Measurements from ENCODE around the gene THSD7A. TPM values are rescaled to one million over a fixed set of nuclear protein-coding genes. Genes with fewer than 3 reads are reported as not detected.

Gene THSD7A
- total and polyA plus RNA-seq, 9 of the 15 experiments (the other 6 are each of a cell fraction or from before 2014, with no cell fraction given) = 0.01 to 0.02 TPM; not detected in 7

DNA sequence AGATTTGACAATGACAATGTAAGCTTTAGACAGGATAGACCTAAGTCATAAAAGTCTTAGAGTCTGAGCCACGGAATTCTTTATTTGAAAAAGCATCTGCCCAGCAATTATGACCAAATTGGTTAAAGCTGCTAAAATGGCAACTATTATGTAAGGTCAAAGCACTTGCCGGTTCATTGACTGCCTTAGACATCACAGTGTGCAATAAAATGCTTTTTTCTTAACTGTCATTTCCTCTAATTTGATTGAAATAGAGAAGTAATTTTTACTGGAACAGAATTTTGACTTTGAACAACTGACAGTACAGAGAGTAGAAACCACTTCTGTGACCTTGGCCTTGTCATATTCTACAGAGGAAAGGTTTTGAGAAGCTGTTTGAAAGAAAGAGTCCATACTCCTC is 142.9 kb downstream of the THSD7A start (continued):
- TF ChIP-seq, protein P1, sequence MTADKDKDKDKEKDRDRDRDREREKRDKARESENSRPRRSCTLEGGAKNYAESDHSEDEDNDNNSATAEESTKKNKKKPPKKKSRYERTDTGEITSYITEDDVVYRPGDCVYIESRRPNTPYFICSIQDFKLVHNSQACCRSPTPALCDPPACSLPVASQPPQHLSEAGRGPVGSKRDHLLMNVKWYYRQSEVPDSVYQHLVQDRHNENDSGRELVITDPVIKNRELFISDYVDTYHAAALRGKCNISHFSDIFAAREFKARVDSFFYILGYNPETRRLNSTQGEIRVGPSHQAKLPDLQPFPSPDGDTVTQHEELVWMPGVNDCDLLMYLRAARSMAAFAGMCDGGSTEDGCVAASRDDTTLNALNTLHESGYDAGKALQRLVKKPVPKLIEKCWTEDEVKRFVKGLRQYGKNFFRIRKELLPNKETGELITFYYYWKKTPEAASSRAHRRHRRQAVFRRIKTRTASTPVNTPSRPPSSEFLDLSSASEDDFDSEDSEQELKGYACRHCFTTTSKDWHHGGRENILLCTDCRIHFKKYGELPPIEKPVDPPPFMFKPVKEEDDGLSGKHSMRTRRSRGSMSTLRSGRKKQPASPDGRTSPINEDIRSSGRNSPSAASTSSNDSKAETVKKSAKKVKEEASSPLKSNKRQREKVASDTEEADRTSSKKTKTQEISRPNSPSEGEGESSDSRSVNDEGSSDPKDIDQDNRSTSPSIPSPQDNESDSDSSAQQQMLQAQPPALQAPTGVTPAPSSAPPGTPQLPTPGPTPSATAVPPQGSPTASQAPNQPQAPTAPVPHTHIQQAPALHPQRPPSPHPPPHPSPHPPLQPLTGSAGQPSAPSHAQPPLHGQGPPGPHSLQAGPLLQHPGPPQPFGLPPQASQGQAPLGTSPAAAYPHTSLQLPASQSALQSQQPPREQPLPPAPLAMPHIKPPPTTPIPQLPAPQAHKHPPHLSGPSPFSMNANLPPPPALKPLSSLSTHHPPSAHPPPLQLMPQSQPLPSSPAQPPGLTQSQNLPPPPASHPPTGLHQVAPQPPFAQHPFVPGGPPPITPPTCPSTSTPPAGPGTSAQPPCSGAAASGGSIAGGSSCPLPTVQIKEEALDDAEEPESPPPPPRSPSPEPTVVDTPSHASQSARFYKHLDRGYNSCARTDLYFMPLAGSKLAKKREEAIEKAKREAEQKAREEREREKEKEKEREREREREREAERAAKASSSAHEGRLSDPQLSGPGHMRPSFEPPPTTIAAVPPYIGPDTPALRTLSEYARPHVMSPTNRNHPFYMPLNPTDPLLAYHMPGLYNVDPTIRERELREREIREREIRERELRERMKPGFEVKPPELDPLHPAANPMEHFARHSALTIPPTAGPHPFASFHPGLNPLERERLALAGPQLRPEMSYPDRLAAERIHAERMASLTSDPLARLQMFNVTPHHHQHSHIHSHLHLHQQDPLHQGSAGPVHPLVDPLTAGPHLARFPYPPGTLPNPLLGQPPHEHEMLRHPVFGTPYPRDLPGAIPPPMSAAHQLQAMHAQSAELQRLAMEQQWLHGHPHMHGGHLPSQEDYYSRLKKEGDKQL (CRISPR knock-in tag; IDR thresholded peaks at IDR 0.05; ENCODE audit: borderline replicate concordance) = no peak
- no peak for TF ChIP-seq U2AF2 (optimal IDR thresholded peaks at IDR 0.05; ENCODE audit: low read depth, low read length)
- no peak for TF ChIP-seq ZNF436 (CRISPR knock-in tag; IDR thresholded peaks at IDR 0.05)
- TF ChIP-seq ZNF253 (CRISPR knock-in tag; conservative IDR thresholded peaks at IDR 0.05) = no peak
- no peak for TF ChIP-seq JUN (IDR thresholded peaks at IDR 0.05; ENCODE audit: borderline replicate concordance, low read depth, low read length)
- TF ChIP-seq JUN (CRISPR knock-in tag; IDR thresholded peaks at IDR 0.05; ENCODE audit: borderline replicate concordance) = no peak

DNA sequence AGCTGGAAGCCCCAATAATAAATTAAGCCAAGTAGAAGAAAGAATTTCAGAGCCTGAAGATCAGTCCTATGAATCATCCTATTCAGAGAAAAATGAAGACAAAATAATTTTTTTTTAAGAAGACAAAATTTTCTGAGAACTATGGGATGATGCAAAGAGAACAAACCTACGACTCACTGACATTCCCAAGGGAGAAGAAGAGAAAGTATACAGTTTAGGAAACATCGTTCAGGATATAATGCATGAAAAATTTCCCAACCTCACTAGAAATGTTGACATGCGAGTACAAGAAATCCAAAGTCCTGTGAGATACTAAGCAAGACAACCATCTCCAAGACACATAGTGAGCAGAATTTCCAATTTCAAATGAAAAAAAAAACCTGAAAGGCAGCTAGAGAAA is 150.5 kb downstream of the THSD7A start:
- Histone ChIP-seq H4K20me1 (replicated peaks; ENCODE audit: control insufficient read depth, insufficient read depth, low read length) (no peaks in the 10 kb centered on the region), H3K27me3 (ENCODE audit: control insufficient read depth in 2 of 2, insufficient read depth in 2 of 2, low read length in 2 of 2) (no peaks in the 10 kb centered on the region), H3K9me1 (ENCODE audit: control insufficient read depth, insufficient read depth, low read length) (no peaks in the 10 kb centered on the region), H3K9ac (ENCODE audit: insufficient read depth in 1 of 2, low read depth in 2 of 2, low read length in 2 of 2) (no peak overlapping the region), H3K27ac (ENCODE audit: extremely low read depth, low read depth, low read length) (no peak overlapping the region), H2AFZ (ENCODE audit: low read depth, low read length) (no peak overlapping the region), H3K4me2 (ENCODE audit: insufficient read depth, low read length) (no peak overlapping the region), H3K4me3 (no peak overlapping the region), H3K79me2 (ENCODE audit: control insufficient read depth, insufficient read depth, low read length) (no peaks in the 10 kb centered on the region), H3K36me3 (ENCODE audit: control insufficient read depth, insufficient read depth, low read length) (no peaks in the 10 kb centered on the region), H3K4me1 (replicated peaks in 1 of 2; ENCODE audit: control insufficient read depth in 2 of 2, insufficient read depth in 2 of 2, low read length in 2 of 2) (no peaks in the 10 kb centered on the region), H3K9me3 (replicated peaks; ENCODE audit: control insufficient read depth, insufficient read depth, low read depth, low read length) (no peaks in the 10 kb centered on the region)
- intact Hi-C loops (cut with micrococcal nuclease) = no loop called here
- ATAC-seq (no peak), FAIRE-seq (no peak), DNase-seq (ENCODE audit: extremely low read depth in 1 of 4, low spot score in 3 of 4) (no peak)
- in situ Hi-C loops (cut with MboI) = no loop called here
- BruUV-seq (replicated peaks) = no TSS peak
- ChIA-PET CTCF (ENCODE audit: low intra/inter-chr PET ratio) (no interaction called here), POLR2A (no interaction called here)
- 0% methylated on average over 3 of the region's 3 CpGs for WGBS (ENCODE audit: insufficient coverage, low coverage, missing lambda C conversion rate)
- TF ChIP-seq ATF1 (CRISPR knock-in tag; IDR thresholded peaks at IDR 0.05) (no peak), ATF1 (tag; IDR thresholded peaks at IDR 0.05) (no peak), MYNN (IDR thresholded peaks at IDR 0.05) (no peak), MYNN (CRISPR knock-in tag; IDR thresholded peaks at IDR 0.05) (no peak), PCBP2 (IDR thresholded peaks at IDR 0.05; ENCODE audit: low read depth, low read length, poor library complexity, severe bottlenecking) (no peak), ZNF41 (CRISPR knock-in tag; conservative IDR thresholded peaks at IDR 0.05) (no peak), SIN3B (IDR thresholded peaks at IDR 0.05; ENCODE audit: low read depth) (no peak)
- TF ChIP-seq, protein P2, sequence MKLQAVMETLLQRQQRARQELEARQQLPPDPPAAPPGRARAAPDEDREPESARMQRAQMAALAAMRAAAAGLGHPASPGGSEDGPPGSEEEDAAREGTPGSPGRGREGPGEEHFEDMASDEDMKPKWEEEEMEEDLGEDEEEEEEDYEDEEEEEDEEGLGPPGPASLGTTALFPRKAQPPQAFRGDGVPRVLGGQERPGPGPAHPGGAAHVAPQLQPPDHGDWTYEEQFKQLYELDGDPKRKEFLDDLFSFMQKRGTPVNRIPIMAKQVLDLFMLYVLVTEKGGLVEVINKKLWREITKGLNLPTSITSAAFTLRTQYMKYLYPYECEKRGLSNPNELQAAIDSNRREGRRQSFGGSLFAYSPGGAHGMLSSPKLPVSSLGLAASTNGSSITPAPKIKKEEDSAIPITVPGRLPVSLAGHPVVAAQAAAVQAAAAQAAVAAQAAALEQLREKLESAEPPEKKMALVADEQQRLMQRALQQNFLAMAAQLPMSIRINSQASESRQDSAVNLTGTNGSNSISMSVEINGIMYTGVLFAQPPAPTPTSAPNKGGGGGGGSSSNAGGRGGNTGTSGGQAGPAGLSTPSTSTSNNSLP (IDR thresholded peaks at IDR 0.05; ENCODE audit: borderline replicate concordance, low read depth, low read length) = no peak
